Iris pigment epithelial cell (primary cell): ENCODE data around the gene SRRM3.
"Not testable (repeated sequence)": the region's sequence is repeated elsewhere in the genome, so short reads cannot be mapped to it uniquely, and the experiment has no call there.

Experiments
- DNase-seq: peaks from one replicate; pipeline ENCODE4 v3.0.0-alpha.2; 2011; ENCODE audit warnings: low read depth

Gene SRRM3

DNA sequence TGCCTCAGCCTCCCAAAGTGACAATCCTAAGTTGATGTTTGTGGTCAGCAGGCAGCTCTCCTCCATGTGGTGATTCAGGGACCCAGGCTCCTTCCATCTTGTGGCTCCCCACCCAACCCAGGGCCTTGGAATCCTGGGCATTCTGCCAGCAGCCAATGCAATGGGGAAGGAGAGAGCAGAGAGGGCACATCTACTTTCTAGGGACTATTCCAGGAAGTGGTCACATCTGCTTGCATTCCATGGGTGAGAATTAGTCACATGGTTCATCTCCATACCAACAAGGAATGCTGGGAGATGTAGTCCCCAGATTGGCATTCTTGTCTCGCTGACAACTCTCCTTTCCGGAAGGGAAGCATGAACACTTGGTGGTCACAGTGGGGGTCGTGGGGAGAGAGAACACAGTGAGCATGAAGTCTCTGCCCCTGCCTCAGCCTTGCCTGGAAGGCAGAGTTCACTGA is 9.9 kb upstream of the SRRM3 start:
- peak; percentile 70 for DNase-seq

DNA sequence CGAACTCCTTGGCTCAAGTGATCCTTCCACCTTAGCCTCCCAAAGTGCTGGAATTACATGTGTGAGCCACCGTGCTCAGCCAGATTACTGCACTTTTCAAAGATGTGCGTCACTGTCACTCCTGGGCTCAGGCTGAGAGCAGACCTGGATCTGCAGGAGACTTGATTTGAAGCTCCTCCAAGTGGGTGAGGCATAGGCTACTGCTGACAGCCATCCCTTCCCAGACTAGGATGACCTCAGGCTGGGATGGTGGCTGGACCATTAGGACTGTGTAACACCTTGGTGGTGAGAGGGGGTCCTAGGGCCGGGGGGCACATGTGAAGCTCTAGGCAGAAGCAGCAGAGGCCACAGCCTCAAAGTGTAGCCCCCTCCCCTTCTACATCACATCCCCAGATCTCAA is 8.2 kb upstream of the SRRM3 start:
- DNase-seq = no peak

DNA sequence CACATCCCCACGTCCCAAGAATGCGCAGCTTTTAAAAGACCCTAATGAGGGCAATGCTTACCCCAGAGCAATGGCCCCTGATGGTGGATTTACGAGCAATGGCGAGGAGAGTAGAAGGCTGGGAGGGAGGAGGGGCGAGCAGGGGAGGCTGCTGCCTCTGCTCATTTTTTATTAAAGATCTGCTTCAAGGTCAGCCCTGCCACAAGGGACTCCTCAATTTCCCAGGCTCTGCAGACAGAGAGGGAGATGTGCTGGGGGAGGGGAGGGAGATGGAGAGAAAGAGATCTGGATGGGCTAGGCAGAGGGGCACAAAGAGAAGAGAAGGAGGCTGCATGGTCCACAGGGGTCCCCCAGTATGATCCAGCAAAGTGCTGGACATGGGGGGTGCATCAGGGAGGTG is 7.8 kb upstream of the SRRM3 start:
- DNase-seq = no peak

DNA sequence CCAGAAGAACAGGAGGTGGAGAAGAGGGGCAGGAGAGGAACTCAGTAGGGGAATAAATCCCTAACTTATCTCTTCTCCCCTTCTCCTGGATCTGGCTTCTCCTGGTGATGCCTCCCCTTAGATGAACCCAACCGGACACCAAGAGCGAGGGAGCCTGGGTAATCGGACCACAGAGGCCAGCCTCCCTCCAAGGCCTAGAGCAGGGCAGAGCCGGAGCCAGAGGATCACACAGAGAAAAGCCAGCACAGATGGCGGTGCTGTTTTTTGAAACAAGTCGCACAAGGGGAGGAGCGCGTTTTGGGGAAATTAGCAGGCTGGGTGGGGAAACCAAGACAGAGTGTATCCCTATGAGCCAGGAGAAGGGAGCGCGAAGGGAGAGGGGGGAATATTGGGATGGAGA is 4.9 kb upstream of the SRRM3 start:
- DNase-seq = no peak

DNA sequence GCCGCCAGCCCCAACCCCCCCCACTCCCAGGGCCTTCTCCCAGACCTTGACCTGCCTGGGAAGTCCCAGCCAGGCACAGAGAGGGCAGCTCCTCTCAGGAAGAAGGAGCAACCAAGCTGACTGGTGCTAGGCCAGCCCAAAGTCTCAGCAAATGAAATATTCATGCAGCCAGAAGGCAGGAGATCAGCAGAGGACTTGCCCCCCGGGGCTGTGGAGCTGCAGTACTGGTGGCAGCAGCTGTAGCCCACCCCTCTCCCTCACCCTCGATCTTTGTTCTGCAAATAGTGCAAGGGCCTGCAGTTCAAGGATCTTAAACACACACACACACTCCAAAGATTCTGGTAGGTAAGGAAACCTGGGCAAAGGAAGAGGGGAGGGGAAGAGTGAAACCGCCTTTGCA is 3.5 kb upstream of the SRRM3 start:
- DNase-seq = no peak

DNA sequence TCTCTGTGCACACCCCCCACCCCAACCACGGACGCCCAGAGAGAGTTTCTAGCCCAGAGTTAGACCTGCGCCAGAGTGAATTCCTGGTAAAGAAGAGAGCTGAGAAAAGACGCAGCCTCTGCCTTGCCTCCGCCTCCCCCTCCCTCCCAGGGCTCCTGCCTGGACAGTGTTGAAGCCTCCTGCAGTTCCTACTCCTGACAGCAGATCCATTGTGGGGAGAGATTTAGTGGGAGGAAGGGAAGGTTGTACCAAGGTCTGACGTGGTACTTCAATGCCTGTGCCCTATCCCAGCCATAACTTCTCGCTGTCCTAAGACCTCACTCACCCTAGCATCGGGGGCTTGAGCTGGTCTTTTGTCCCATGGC is 952 bp downstream of the SRRM3 start:
- no peak for DNase-seq

DNA sequence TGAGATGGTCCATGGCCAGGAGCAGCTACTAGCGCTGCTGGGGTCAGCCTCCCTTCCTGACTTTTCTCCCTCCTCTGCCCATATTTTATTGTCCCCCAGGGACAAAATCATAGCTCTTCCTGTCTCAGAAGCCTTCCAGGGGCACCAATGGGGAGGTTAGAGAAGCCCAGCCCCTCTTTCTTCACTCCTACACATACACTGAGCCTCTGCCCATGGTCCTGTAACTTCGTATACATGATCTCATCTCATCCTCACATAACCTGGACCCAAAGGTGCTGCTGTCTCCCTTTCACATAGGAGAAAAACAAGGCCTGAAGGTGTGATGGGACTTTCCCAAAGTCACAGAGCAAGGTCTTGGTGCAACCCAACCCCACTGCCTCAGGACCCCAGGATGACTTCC is 2.5 kb downstream of the SRRM3 start:
- no peak for DNase-seq

DNA sequence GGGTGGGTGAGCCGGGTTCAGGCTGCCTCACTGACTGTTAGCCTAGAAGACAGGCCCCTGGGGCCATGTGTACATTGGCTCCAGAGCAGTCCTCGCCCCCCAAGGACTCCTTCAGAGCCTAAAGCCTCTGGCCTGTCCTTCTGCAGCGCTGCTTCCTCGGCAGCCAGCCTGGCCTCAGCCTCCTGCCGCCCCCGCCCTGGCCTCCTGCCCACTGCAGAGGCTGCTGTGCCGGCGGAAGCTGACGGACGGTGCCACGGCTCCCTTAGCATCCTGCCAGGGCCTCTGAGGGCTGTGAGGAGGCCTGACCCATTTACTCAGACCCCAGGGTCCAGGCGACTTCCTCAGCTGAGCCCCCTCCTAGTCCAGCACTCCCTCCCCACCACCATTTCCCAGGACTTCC is 4.9 kb downstream of the SRRM3 start:
- peak; percentile 22 for DNase-seq

DNA sequence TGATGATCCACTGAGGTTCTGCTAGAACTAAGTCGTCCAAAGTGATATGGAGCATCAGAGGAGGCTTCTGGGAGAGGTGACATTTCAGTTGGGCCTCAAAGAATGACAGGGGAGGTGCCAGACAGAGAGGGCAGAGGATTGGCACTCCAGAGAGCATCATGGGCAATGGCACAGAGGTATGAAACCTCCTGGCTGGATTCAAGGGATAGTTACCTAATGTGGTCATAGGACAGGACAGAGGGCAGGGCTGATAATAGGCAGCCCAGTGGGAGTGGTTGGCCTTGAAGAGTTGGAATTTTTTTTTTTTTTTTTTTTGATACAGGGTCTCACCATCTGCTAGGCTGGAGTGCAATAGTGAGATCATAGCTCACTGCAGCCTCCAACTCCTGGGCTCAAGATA is 7.6 kb downstream of the SRRM3 start:
- no peak for DNase-seq

DNA sequence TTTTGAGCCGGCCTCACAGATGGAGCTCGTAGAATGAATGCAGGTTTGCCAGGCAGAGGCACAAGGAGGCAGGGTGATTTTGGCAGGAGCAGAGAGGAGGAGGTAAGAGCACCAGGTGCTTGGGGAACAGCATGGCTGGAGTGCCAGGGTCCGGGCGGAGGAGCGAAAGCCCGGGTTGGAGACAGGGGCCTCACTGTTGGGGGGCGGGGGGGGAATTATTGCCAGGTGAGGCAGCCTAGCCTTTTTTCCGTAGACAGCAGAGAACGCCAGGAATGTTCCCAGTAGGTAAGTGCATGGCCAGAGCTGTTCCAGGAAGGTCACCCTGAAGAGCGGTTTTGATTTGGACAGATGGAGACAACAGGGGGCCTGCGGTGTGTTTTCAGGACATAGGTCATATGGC is 9.5 kb downstream of the SRRM3 start:
- DNase-seq = no peak

DNA sequence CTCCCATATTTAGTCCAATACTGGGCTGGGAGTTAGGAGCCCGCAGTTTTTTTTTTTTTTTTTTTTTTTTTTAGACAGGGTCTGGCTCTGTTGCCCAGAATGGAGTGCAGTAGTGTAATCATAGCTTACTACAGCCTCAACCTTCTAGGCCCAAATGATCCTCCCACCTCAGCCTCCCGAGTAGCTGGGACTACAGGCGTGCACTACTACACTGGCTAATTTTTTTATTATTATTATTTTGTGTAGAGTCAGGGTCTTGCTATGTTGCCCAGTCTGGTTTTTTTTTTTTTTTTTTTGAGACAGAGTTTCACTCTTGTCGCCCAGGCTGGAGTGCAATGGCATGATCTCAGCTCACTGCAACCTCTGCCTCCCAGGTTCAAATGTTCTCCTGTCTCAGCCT is 13.7 kb downstream of the SRRM3 start:
- DNase-seq = not testable (repeated sequence)

DNA sequence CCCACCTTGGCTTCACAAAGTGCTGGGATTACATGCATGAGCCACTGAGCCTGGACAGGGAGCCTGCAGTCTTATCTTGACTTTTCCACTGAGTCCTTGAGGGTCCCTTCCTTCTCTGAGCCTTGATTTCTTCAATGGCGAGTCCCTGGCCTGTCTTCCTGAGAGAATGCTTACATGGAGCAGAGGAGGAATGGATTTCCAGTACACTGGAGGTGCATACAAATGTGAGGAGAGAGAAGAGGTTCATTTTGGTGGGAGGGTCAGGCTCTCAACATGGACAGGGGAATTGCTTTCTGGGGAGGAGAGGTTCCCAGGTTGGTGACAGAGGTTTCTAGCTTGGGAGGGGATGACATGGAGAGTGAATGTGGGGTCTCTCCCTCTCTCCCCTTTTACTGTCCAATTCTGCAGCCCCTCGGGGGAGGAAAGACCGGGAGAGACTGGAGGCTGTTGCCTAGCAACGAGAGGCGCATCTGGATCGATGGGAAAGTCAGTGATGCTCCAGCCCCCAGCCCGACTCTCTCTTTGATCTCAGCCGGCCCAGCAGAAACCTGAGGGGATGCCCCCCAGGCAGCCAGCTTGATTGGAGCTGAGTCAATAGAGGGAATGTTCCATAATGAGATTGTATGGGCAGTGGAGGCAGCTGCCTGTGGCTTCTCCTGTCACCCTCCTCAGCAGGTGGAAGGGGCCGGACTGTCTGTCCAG is 14.8 kb downstream of the SRRM3 start:
- DNase-seq = no peak

DNA sequence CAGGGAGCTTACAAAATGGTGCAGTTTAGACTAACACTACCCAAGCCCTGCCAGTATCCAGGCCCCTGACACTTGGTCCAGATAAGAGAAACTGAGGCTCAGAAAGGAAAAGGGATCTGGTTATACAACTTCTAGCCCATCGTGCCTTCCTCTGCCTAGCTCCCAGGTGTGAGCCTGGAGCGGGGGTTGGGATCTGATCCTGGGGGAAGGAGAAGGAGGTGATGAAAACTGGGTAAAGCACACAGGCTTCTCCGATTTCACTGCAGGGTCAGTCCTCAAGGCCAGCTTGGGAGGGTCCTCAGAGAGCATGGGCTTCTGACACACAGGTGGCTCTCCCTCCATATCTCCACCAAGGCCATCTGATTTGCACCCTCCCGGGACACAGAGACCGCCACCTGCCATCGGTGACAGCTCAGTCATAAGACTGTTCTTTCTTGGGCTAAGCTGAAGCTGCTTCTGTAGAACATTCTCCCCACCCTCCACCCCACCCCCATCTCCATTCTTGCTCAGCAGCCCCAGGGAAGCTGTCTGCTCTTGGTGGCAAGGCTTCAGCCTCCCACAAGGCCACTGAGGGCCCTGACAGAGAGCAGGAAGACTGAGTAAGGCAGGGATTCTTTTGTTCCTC is 16.4 kb downstream of the SRRM3 start:
- no peak for DNase-seq

DNA sequence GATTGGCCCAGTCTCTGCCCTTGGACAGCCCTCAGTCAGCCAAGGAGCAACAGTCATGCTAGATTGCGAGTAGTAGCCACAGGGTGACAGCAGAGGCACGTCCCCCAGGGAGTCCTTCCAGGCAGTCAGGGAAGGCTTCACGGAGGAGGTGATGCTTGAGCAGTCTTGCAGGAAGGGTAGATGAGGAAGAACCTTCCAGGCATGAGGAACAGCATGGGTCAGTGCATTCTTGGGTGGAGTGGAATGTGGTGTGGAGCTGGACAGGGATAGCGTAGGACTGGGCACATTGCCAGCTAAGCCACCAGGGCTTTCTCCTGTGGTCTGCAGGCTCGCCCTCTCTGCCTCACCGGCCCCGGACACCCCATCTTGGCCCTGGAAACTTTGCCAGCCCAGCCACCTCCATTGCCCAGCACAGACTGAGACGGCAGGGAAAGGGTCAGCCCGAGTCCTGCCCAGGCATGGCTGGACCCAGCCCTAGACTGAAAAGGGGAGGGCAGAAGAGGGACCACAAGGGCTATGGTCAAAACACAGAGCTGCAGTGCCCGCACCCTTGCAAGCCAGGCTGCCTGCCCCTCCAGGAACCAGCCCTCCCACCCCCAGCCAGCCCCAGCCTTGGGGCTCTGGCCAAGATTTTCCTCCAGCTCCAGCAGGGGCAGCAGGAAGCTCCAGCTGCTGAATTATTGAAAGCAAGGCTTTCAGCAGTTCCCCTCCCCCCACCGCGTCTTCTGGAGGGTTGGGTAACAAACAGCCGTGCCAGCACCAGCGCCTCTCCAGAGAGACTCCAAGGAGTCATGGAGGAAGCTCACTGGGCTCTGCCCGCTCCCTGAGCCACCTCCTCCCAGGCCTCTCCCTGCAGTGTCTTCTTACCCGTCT is 18.7 kb downstream of the SRRM3 start:
- peak; percentile 57 for DNase-seq

DNA sequence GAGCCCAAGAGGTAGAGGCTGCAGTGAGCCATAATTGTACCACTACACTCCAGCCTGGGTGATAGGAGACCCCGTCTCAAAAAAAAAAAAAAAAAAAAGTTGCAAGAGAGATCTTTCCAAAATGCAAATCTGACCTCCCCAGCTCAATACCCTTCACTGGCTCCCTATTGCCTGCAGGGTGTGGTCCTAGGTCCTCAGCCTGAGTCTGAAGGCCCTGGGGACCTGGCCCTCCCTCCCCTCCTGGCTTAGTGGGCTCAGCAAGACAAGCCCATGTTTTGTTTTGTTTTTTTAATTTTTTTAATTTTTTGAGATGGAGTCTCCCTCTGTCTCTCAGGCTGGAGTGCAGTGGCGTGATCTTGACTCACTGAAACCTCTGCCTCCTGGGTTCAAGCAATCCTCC is 20.6 kb downstream of the SRRM3 start:
- no peak for DNase-seq

DNA sequence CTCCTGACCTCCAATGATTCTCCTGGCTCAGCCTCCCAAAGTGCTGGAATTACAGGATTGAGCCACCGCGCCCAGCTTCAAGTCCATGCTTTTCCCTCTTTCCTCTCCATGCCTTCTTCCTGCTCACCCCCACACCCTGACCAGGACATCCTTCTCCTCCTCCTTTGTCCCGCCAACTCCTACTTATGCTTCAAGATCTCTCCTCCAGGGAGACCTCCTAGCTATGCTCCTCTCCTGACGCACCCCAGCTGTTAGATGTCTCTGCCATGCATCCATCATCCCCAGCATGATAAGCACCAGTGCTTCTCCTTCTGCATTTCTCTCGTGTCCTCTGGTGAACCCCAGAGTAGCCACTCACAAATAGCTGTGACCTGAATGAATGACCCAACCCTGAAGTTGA is 21.1 kb downstream of the SRRM3 start:
- no peak for DNase-seq

DNA sequence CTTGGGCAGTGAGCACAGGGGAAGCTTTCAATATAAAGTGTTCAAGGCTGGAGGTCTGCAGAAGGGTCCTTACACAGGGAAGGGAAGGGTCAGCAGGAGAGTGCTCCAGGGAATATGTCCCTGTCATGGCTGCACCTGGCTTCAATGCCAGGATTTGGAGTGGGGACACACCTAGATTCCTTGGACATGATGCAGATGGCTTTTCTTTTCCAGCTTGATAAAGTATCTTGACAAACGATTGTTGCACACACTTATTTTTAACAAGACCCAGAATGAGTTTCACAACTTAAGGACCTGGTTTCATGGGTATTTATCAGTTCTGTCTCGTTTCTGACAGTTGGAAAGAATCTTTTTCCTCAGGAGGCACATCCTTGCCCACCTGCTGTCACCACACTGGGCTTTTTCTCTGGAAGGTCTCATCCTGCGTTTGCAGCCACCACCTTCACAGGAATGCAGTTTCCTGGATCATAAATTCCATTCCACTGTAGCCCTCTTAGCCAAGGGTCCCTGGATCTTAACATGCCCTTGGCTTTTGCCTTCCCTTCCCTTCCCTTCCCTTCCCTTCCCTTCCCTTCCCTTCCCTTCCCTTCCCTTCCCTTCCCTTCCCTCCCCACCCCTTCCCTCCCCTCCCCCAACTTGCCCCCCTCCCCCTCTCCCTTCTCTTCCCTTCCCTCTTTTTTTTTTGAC is 21.7 kb downstream of the SRRM3 start:
- no peak for DNase-seq

DNA sequence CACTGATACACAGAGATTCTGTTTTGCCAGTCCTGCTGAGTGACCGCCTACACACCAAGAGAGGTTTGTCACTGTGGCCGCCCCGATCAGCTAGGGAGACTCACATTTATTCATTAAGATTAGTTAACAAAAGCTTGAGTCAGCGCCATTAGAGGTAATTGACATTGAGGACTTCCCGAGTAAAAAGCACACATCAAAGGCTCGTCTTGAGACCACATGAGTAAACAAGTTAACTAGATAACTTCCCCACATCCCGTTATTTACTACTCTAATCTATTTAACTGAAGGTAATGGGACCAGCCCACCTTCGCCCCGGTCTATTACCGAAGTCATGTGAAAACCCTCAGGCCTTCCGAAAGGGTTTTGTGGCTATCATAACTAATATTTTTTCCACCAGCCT is 23.0 kb downstream of the SRRM3 start:
- DNase-seq = no peak

DNA sequence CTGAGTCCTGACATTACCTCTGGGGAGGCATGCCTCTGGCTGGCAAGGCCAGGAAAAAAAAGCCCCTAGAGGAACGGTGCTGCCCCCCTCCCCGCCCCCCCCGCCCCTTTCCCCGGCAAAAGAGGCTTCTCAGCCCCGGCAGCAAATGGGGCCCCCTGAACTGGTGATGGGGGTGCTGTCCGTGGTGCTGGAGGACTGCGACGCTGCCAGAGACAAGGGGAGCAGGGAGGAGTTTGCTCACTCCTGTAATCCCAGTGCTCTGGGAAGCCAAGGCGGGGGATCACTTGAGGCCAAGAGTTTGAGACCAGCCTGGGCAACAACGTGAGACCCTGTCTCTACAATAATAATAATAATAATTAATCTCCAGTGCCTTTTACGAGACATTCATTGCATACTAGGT is 23.7 kb downstream of the SRRM3 start:
- DNase-seq = peak; percentile 23

DNA sequence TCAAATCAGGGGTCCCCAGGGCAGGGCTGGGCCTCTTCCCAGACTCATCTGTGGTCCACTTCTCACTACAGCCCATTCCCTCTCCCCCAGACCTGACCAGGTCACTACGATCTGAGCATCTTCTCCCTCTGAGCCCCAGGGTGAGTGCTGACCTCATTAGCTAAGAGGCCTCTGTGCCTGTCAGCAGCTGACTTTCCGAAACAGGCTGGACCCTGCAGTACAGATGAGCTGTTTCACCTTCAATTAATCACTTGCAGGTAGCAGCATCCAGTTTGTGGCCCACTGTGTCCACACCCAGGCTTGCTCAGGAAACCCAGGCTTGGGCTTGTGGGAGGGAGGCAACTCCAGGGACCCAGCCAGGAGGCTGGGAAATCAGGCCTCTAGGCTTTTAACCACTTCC is 24.3 kb downstream of the SRRM3 start:
- no peak for DNase-seq

DNA sequence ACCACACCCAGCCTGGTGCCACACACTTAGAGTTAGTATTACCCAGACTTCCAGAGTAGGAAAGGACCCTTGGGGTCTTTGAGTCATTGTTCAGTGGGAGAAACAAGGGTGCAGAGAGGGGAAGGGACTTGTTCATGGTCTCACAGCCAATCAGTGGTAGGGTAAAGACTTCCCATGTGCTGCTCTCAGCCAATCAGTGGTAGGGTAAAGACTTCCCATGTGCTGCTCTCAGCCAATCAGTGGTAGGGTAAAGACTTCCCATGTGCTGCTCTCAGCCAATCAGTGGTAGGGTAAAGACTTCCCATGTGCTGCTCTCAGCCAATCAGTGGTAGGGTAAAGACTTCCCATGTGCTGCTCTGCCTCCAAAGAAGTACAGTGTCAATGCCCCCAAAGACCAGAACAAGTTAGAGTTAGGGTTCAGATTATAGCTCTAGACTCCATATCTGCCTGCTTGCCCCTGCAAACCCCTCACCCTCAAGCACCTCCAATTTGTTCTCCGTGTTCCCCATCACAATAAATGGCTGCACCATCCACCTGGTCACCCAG is 25.3 kb downstream of the SRRM3 start:
- DNase-seq = not testable (repeated sequence)

DNA sequence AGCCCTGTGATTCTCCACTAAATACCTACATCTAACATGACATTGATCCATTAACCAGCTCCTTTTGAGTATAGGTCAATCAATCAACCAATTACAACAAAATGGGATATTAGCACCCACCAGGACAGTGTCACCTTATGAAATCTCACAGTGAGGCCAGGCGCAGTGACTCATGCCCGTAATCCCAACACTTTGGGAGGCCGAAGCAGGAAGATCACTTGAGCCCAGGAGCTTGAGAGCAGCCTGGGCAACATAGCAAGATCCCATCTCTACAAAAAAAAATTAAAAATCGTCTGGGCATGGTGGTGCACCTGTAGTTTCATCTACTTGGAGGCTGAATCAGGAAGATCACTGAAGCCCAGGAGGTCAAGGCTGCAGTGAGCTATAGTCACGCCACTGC is 28.5 kb downstream of the SRRM3 start:
- DNase-seq = no peak
